Retina (tissue), 1 donor: ENCODE data around the gene NUP98.

Experiments
- DNase-seq: peaks from one replicate; pipeline ENCODE4 v3.0.0-alpha.2; 2016

Gene NUP98

DNA sequence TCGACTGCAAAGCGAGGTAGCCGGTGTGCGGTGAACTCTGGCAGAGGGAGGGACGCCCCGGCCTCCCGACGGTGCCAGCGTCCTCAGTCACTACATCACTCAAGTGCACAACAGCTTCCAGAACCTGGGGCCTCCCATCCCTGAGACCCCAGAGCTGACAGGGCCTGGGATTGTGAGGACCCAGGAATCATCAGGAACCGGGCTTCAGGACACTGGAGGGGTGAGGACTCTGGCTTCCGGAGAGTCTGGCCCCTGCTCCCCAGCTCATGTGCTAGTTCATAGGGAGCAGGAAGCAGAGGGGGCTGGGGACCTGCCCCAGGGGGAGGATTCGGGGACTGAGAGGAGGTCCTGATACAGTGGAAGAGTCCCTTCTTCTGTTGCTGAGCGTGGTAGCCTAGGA lies 160.2 kb downstream of the NUP98 start:
- DNase-seq = no peak

DNA sequence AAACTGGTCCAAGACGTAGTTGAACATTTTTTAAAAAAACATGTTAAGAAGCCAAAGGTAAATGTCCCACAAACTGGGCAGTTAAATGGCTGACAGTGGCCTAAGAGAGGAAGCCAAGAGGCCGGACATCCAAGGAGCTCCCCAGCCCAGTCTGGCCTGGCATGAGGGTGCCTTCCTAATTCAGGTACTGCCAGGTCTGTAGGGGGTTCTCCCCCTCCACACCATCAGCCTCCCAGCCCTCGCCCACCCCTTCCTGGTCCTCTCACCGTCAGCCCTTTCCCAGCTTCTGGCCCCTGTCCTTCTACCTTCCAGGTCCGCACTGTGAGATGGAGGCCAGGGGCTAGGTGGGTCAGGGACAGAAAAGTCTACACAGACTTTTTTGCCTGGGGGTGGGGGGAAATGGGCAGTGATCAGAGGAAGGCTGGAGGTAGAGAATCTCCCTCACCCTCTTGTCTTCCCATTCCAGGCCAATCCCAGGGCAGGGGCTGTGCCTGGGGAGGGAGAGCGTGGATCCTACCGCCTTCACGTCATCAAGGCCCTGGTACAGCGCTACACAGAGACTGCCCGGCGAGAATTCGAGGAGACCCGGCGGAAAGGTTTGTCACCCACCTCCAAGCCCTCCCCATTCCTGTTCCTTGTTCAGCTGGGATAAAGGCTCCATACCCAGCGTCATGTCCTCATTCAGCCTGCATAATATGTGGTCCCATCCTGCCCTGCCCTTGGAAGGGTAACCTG lies 161.5 kb downstream of the NUP98 start:
- DNase-seq = no peak

DNA sequence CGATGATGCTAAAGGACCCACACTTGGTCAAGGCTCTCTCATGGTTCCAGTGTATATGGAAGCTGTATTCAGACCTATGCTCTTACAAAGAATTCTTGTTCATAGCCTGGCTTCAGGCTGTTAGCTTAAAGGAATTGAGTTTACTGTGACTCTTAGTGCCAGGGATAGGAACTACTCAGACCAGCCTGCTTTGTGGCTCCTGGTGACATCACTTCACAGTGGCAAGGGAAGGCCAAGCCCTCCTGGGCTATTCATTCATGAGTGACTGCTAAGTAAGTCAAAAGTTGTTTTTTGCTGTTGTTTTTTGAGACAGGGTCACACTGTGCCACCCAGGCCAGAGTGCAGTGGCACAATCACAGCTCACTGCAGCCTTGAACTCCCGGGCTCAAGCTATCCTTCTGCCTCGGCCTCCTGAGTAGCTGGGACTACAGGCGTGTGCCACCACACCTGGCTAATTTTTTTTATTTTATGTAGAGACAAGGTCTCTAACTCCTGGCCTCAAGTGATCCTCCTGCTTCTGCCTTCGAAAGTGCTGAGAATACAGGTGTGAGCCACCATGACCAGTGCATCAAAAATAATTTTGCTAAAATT lies 165.2 kb downstream of the NUP98 start:
- DNase-seq = no peak

DNA sequence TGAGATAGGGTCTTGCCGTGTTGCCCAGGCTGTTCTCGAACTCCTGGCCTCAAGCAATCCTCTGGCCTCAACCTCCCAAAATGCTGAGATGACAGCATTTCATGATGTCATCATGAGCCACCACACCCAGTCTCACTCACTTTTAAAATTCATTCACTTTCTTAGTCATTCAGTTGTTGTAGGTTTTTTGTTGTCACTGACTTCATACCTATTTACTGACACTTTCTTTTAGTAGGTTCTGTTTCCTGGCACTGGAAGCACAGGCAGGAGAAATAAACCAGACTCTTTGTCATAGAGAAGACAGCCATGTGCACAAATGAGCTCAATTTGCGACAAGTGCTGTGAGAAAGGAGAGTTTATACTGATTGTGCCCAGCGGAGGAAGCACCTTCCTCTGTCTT lies 166.0 kb downstream of the NUP98 start:
- DNase-seq = no peak

DNA sequence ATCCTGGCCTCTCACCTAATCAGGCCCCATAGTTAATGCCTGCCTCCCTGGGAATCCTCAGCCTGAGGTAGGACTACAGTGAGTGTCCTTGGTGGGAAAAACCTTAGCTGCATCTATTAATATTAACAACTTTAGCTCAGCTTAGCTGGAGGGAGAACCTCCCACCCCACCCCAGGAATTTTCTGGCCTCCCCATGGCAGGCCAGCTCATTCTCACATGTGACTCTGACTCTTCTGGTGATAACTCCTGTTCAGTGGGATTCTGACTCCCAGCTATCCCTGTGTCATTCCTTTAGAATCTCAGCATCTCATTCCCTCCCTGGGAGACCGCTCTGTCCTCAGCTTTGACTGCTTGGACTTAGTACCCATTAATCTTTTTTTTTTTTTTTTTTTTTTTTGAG lies 170.1 kb downstream of the NUP98 start:
- no peak for DNase-seq

DNA sequence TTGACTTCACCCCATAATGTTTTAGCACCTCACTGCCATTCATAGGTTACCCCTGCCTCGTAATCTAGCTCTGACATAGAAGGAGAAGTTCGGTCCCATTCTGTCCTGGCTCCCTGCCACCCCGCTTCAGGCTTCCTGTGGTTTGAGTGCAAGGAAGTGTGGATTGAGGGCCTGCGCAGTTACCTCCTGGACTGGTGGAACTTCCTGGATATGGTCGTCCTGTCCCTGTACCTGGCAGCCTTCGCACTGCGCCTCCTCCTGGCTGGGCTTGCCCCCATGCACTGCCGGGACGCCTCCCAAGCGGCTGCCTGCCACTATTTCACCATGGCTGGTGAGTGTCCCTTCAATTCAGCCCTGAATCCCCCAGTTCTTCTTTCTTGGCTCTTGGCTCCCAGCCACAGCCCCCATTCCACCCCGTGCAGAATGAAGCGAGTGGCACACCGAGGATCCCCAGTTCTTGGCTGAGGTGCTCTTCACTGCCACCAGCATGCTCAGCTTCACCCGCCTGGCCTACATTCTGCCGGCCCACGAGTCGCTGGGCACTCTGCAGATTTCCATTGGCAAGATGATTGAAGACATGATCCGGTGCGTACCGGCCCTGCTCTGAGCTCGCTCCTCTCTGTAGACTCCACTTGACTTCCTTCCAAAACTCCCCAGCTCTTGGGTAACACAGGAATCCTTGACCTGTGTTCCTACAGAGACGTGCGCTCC lies 170.9 kb downstream of the NUP98 start:
- no peak for DNase-seq
